ENCODE results near the gene CAMK2N1. TPM values are rescaled to one million over a fixed set of nuclear protein-coding genes. Genes with fewer than 3 reads are reported as not detected.

The CAMK2N1 gene
- 33.9 to 47.9 TPM (median 40.8 TPM) in 5 replicates for total RNA-seq (2022; extraction: Qiagen RNA extraction; ENCODE audit: low read depth)

DNA sequence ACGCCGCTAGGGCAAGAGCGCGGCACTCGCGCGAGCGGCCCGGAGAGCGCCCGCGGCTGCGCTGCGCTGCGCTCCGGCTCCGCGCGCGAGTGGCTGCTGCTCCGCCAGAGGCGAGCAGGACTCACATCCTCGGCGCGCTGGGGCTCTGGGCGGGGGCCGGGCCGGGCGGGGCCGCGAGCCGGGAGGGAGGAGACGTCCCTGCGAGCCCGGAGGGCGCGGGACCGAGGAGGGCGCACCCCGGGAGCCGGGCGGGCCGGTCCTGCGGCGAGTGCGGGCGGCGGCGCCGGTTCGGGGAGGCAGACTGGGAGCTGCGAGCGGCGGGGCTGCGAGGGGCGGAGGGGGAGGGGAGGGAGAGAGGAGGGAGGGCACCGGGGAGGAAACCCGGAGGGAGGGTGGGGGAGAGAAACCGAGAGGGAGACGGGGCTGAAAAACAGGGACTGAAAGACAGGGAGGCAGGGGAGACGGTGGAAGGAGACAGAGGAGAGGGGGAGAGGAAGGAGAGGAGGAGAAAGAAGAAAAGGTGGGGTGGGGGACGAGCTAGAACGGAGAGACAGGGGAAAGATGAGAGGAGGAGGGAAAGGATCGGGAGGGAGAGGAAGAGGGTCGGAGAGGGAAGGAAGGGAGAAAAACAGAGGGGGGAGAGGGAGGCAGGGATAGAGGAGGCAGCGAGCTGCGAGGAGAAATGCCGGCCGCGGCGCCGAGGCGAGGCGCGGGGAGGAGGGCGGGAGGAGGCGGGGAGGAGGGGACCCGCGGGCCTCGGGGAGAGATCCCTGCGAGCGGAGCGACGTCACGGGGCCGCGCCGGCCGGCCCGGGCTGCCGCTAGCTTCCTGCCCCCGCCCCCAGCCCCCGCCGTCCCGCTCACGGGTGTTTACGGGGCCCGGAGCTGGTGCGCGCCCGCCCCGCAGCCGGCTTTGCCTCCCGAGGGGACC is at the start of gene CAMK2N1:
Gene CAMK2N1 (minus strand): TSS at position 684 of the 930 bp plus-strand sequence. CDS start 831 bp downstream, outside the sequence.

DNA sequence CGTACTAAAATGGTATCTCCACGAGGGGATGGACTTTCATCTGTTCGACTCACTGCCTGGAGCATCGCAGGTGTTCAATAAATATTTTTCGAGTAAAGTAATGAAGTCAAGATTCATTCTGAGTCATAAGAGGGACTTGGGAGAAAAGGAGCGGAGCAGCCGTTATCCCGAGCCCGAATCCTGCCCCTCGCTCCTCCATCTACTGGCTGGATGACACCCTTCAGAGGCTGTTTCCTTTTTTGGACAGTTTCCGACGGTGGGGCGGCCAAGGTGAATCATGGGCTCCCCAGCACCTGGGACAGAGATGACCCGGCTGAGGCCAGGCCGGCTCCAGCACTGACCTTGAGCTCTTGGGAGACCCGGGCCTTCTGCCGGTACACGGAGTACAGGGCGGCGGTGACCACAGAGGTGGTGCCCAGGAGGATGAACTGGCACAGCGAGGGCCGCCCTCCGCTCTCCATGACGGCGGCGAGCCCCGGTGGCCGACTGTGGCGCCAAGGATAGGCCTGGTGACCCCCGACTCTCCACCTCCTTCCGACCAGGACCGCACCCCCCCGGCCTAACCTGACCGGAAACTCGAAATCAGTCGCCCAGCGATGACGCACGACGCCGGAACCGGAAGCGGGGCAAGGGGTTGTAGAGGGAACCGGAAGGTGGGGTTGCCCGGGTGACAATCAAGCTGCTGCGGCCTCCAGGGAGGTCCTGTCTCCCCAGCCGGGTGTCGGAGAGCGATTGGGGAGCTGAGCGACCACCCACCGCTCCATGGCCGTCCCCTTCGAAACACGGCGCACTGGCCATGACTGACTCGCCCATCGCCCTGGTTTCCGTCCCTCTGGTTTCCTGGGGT is 21.8 kb upstream of the CAMK2N1 start, which contains the start of gene MUL1:
Gene MUL1 (minus strand): TSS at position 588 of the 847 bp plus-strand sequence. CDS start 127 bp downstream, at position 461.

Other genes starting within 250 kb of the CAMK2N1 start
- gene VWA5B1, start 195.3 kb downstream of the CAMK2N1 start, total RNA-seq (2022; extraction: Qiagen RNA extraction; ENCODE audit: low read depth): not detected in 5 replicates
- 38.6 to 42.7 TPM (median 41.0 TPM) in 5 replicates for gene MUL1, start 21.9 kb upstream of the CAMK2N1 start, total RNA-seq (2022; extraction: Qiagen RNA extraction; ENCODE audit: low read depth)
- gene FAM43B, start 66.4 kb upstream of the CAMK2N1 start, total RNA-seq (2022; extraction: Qiagen RNA extraction; ENCODE audit: low read depth): 4.1 to 6.3 TPM (median 5.3 TPM) in 5 replicates
- 30.3 to 41.5 TPM (median 34.5 TPM) in 5 replicates for gene CDA, start 102.9 kb upstream of the CAMK2N1 start, total RNA-seq (2022; extraction: Qiagen RNA extraction; ENCODE audit: low read depth)
- 30.1 to 42.2 TPM (median 38.5 TPM) in 5 replicates for gene PINK1, start 147.2 kb upstream of the CAMK2N1 start, total RNA-seq (2022; extraction: Qiagen RNA extraction; ENCODE audit: low read depth)
- 193 to 207 TPM (median 202 TPM) in 5 replicates for gene DDOST, start 175.2 kb upstream of the CAMK2N1 start, total RNA-seq (2022; extraction: Qiagen RNA extraction; ENCODE audit: low read depth)
- gene KIF17, start 231.8 kb upstream of the CAMK2N1 start, total RNA-seq (2022; extraction: Qiagen RNA extraction; ENCODE audit: low read depth): 0.99 to 1.4 TPM (median 1.3 TPM) in 5 replicates
- 13.7 to 19.2 TPM (median 16.5 TPM) in 5 replicates for gene SH2D5, start 246.5 kb upstream of the CAMK2N1 start, total RNA-seq (2022; extraction: Qiagen RNA extraction; ENCODE audit: low read depth)

Data from A549 treated with DMSO at 1 μM for 4 hours (cell line).